ENCODE measurements around the gene ACLY.
A peak's percentile ranks its signal among the peaks of the same experiment; 100 is the strongest.

The ACLY gene

DNA sequence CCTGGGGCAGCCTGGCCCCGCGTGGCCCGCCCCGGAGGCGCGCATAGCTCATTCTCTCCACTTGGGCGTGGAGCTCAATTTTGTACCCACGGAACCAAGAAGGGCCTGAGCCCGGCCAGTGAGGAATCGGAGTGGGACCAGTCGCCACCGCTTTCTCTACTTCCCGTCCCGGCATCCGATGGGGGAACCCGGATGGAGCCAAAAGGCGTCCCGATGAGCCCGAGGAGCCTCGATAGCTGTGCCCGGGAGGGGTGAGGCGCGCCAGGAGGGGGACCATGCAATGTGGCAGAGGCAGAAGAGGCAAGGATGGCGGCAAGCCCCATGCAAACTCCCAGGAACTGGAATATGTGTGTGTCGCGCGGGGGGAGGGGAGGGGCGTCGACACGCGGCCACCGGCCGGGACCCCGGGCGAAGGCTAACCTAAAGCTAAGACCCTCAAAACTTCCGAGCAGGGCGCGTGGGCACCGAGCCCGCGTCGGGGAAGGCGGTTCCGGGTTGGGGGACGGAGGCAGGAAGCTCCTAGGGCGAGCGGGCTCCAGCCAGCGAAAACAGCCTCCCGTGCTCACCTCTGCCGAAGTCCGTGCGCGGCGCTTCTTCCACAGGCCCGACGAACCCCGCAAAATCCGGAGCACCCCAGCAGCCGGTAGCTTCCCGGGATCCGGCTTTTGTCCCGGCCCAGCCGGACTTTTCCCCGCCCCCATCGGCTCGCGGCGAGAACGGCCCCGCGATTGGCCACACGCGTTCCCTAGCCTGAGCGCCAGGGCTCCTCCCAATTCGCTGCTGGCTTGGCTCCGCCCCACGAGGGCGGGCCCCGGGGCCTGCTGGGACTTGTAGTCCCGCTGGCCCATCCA, at the start of gene ACLY:
ACLY (minus strand) TSS at position 638 of the 851 bp plus-strand sequence. CDS start 5,078 bp downstream, outside the sequence.
- peak within 1 kb of the TSS; percentile 99 for H3K4me3 ChIP-seq (ENCODE audit: low read depth, low read length)
- TF ChIP-seq, protein P1, sequence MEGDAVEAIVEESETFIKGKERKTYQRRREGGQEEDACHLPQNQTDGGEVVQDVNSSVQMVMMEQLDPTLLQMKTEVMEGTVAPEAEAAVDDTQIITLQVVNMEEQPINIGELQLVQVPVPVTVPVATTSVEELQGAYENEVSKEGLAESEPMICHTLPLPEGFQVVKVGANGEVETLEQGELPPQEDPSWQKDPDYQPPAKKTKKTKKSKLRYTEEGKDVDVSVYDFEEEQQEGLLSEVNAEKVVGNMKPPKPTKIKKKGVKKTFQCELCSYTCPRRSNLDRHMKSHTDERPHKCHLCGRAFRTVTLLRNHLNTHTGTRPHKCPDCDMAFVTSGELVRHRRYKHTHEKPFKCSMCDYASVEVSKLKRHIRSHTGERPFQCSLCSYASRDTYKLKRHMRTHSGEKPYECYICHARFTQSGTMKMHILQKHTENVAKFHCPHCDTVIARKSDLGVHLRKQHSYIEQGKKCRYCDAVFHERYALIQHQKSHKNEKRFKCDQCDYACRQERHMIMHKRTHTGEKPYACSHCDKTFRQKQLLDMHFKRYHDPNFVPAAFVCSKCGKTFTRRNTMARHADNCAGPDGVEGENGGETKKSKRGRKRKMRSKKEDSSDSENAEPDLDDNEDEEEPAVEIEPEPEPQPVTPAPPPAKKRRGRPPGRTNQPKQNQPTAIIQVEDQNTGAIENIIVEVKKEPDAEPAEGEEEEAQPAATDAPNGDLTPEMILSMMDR (IDR thresholded peaks at IDR 0.05; ENCODE audit: control insufficient read depth, extremely low read depth, insufficient read depth), result no peak
- DNase-seq (ENCODE audit: low read depth), result peak; percentile 88

DNA sequence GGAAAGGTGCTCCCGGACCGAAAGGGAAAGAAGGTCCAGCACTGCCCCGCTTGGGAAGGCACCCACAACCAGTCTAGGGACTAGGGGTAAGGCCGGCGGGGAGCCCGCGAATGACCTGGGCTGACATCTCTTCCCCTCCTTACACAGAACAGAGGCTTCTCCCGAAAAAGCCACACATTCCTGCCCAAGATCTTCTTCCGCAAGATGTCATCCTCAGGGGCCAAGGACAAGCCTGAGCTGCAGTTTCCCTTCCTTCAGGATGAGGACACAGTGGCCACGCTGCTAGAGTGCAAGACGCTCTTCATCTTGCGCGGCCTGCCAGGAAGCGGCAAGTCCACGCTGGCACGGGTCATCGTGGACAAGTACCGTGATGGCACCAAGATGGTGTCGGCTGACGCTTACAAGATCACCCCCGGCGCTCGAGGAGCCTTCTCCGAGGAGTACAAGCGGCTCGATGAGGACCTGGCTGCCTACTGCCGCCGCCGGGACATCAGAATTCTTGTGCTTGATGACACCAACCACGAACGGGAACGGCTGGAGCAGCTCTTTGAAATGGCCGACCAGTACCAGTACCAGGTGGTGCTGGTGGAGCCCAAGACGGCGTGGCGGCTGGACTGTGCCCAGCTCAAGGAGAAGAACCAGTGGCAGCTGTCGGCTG, 49.3 kb upstream of the ACLY start:
- H3K4me3 ChIP-seq (ENCODE audit: low read depth, low read length), result peak overlapping the region; percentile 91
- TF ChIP-seq, protein P1 (IDR thresholded peaks at IDR 0.05; ENCODE audit: control insufficient read depth, extremely low read depth, insufficient read depth), result no peak
- DNase-seq (ENCODE audit: low read depth), result no peak

DNA sequence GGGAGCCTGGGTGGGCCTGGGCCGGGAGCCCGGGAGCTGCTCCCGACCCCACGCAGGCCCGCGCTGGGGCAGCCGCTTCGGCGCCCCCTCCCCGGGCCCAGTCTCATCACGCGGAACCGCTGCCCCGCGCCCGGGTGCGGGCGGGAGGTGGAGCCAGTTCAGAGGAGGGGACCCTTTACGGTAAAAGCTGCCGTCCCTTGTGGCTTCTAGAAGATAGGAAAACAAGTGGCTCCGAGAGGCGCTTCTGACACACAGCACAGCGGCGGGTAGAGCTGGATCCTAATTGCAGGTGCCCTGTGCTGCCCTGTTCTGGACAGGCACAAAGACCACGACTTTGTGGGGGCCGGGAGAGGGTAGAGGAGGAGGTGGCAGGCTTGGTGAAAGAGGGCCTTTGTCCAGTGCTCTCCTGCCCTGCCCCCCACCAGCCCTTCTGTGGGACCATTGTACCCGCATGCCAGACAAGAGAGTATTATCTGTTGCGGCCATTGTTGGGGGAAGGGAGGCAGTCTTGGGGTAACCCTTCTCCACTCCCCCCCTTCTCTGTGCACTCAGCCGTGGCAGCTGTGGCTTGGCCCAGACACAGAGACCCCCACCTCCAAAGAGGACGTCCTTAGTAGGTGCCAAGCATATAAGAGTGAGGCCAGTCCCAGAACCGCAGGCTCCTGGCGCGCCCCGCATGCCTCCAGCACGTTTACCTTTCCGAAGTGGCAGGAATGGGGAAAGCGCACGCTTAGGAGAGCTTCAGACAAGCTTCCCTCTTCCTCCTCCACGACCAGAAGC, 48.6 kb upstream of the ACLY start:
- TF ChIP-seq, protein P1 (IDR thresholded peaks at IDR 0.05; ENCODE audit: control insufficient read depth, extremely low read depth, insufficient read depth), result no peak
- peak overlapping the region; percentile 91 for H3K4me3 ChIP-seq (ENCODE audit: low read depth, low read length)
- no peak for DNase-seq (ENCODE audit: low read depth)

DNA sequence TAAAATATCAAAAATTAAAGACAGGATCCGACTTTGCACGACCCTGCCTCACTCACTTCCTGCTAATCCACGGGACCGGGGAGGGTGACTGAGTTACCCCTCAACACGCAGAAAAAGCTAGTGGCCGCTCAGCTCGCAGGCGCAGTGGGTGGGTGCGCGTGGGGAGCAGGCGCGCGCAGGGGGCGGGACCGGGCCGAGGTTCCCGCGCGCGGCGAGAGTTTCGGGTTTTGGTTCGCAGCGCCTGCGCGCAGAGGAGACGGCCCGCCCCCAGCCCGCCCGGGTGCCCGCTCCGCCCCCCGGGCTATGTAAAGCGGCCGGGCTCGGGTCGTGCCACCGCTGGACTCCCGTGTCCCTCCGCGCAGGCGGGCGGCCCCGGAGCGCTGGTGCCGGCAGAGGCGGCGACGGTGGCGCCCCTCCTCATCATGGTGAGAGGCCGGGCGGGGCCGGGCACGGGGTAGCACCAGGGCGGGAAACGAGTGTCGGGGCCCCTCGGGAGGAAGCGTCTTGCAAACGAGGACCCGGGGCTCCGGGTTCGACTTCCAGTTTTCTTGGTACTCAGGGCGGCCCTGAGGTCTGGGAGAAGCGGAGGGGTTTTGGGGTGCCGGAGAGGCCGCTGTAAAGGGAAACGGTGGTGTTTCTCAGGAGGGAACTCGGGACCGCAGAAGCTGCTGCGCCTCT, 47.9 kb upstream of the ACLY start, which contains the start of gene CNP:
CNP (plus strand) TSS at position 333 of the 678 bp plus-strand sequence; CDS start at position 423, 90 bp downstream.
- TF ChIP-seq, protein P1 (IDR thresholded peaks at IDR 0.05; ENCODE audit: control insufficient read depth, extremely low read depth, insufficient read depth), result no peak
- peak within 1 kb of the TSS; percentile 91 for H3K4me3 ChIP-seq (ENCODE audit: low read depth, low read length)
- DNase-seq (ENCODE audit: low read depth), result peak; percentile 61

DNA sequence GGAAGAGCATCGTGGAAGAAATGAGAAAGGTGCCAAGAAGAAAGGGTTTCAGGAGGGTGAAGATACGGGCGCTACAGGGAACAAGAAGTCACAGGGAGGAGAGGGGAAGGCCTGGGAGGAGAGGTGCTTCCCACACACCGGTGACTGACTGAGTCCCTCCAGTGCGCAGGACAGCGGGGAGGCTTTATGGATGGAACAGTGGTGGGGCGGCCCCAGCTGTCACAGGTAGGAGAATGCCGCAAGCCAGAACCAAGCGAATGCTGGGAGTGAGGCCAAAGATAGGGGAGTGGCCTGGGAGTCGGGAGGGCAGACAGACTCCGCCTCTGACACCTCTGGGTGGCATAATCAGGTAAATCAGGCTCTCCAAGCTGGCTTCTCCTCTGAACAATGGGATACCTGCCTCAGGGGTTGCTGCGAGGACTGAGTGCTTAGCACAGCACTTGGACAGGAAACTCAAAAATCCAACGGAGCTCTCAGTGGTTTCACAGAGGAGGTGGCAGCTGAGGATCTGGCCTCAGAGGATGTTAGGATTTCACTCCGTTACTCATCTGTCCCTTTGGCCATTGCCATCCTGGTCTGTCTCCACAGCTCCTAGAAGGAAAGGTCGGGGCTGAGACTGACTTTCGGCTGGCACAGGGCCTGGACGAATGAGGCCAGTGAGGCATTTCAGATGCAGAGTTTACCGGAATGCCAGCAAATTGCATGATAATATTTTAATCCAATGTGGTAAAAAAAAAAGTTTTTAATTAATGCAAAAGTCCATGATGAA, 47.1 kb upstream of the ACLY start:
- peak; percentile 93 for DNase-seq (ENCODE audit: low read depth)
- TF ChIP-seq, protein P1 (IDR thresholded peaks at IDR 0.05; ENCODE audit: control insufficient read depth, extremely low read depth, insufficient read depth), result 0 out of 2 replicates have a peak, but pooled peaks have one; percentile 6
- peak overlapping the region; percentile 91 for H3K4me3 ChIP-seq (ENCODE audit: low read depth, low read length)
